HL-60 (cell line): ENCODE results near the gene DCAF7.

Experiments used
- DNase-seq, 2 experiments: peaks; one replicate each; pipeline ENCODE4 v3.0.0-alpha.2; 2010 to 2020; ENCODE audit warnings: low read depth in 1 of 2, low spot score in 1 of 2
- H3K27ac ChIP-seq: fragments of 250-450 bp; sonication (Bioruptor Pico); replicated peaks from 2 replicates; pipeline ENCODE4 v1.5.1; 2020; ENCODE audit warnings: mild to moderate bottlenecking, moderate library complexity
- H3K27me3 ChIP-seq: fragments of 250-450 bp; sonication (Bioruptor Pico); 2 replicates; pipeline ENCODE4 v1.5.1; 2021; ENCODE audit warnings: mild to moderate bottlenecking, moderate library complexity; ENCODE audit not compliant: insufficient read depth, poor library complexity, severe bottlenecking
- H3K4me3 ChIP-seq: replicated peaks from 2 replicates; pipeline ENCODE4 v1.5.1; 2011; ENCODE audit warnings: mild to moderate bottlenecking, control low read depth, low read length; ENCODE audit not compliant: insufficient read depth
- CTCF ChIP-seq: IDR thresholded peaks from one replicate; pipeline ENCODE4 v1.5.1; 2011; ENCODE audit warnings: low read length, control low read depth, inconsistent platforms; ENCODE audit not compliant: insufficient read depth
- GABPA ChIP-seq: IDR thresholded peaks from 2 replicates; pipeline ENCODE4 v1.6.1; 2012; ENCODE audit warnings: low read depth
- POLR2AphosphoS5 ChIP-seq: IDR thresholded peaks from 2 replicates; pipeline ENCODE4 v1.6.1; 2012; ENCODE audit warnings: low read depth
- REST ChIP-seq: IDR thresholded peaks from 2 replicates; pipeline ENCODE4 v1.6.1; 2012; ENCODE audit warnings: low read depth; ENCODE audit not compliant: insufficient replicate concordance
- SPI1 ChIP-seq: IDR thresholded peaks from 2 replicates; pipeline ENCODE4 v1.6.1; 2012; ENCODE audit warnings: low read depth, mild to moderate bottlenecking, borderline replicate concordance

DCAF7 gene

GRCh38 chr17:63542218-63542545, 8.1 kb upstream of the DCAF7 start:
- peaks cover 21% of the 10 kb centered on the region for H3K27me3 ChIP-seq
- H3K27ac ChIP-seq, result no peak overlapping the region
- no peak for DNase-seq
- H3K4me3 ChIP-seq, result no peak overlapping the region
- TF ChIP-seq SPI1 (no peak), REST (no peak), CTCF (no peak), POLR2AphosphoS5 (no peak), GABPA (no peak)

GRCh38 chr17:63542942-63543821, 7.1 kb upstream of the DCAF7 start:
- TF ChIP-seq REST (no peak), CTCF (no peak), POLR2AphosphoS5 (no peak), SPI1 (no peak), GABPA (no peak)
- H3K27me3 ChIP-seq, result peaks cover 11% of the 10 kb centered on the region
- H3K4me3 ChIP-seq, result no peak overlapping the region
- H3K27ac ChIP-seq, result no peak overlapping the region
- DNase-seq, result no peak

GRCh38 chr17:63543822-63544420, 6.4 kb upstream of the DCAF7 start:
- H3K4me3 ChIP-seq, result no peak overlapping the region
- peaks cover 3% of the 10 kb centered on the region for H3K27me3 ChIP-seq
- no peak for TF ChIP-seq SPI1
- no peak for TF ChIP-seq CTCF
- no peak for TF ChIP-seq GABPA
- TF ChIP-seq REST, result no peak
- no peak for TF ChIP-seq POLR2AphosphoS5
- no peak for DNase-seq
- H3K27ac ChIP-seq, result no peak overlapping the region
